ENCODE data around the gene ZNF608. TPM values are rescaled to one million over a fixed set of nuclear protein-coding genes. Genes with fewer than 3 reads are reported as not detected.

Gene ZNF608
- total RNA-seq, 2 experiments from 2014 or later = 22.6 to 58.8 TPM

GRCh38 chr5:124742983-124743601 lies 3.3 kb downstream of the ZNF608 start:
- H3K79me2 ChIP-seq (ENCODE audit: insufficient read depth, low read depth, low read length) = peaks cover 92% of the 10 kb centered on the region
- no peaks in the 10 kb centered on the region for H3K9me2 ChIP-seq (ENCODE audit: insufficient read depth, low read length)
- no peaks in the 10 kb centered on the region for H4K20me1 ChIP-seq (ENCODE audit: insufficient read depth, low read length)
- peak overlapping the region; percentile 94 for H3K4me2 ChIP-seq (ENCODE audit: low read length)
- ChIA-PET CTCF (ENCODE audit: unreplicated experiment) (no interaction called here), POLR2A (interaction anchor here (0.5 to 9.7 kb wide), 8 partner anchors 25 to 262 kb away, joined by 3 to 132 read pairs (median 4); no protein-coding TSS in a partner anchor)
- TF ChIP-seq CTCF (conservative IDR thresholded peaks at IDR 0.05; ENCODE audit: low read length) (no peak), EZH2phosphoT487 (IDR thresholded peaks at IDR 0.05; ENCODE audit: borderline replicate concordance, low read depth, low read length) (no peak)
- H3K9me3 ChIP-seq (ENCODE audit: low read length) = no peaks in the 10 kb centered on the region
- intact Hi-C loops (cut with micrococcal nuclease; ENCODE audit: unreplicated experiment) = loop anchor here (1.0 to 10.0 kb wide), 6 partner anchors 93 to 1862 kb away; partner anchors contain the start of gene PHAX
- H3K4me3 ChIP-seq (ENCODE audit: low read depth, low read length, poor library complexity, severe bottlenecking) = peak overlapping the region; percentile 85
- peak; percentile 50 for DNase-seq (ENCODE audit: low spot score)
- TSS peak; percentile 10 for BruUV-seq (replicated peaks)
- no peaks in the 10 kb centered on the region for H3K36me3 ChIP-seq (ENCODE audit: insufficient read depth, low read length)
- peak overlapping the region; percentile 97 for H3K27ac ChIP-seq (ENCODE audit: low read depth, low read length, poor library complexity, severe bottlenecking)
- peaks cover 40% of the 10 kb centered on the region for H3K4me1 ChIP-seq (ENCODE audit: insufficient read depth, low read length, poor library complexity, severe bottlenecking)
- peak overlapping the region; percentile 29; the same call in 1 of the 2 replicates for H2AFZ ChIP-seq (ENCODE audit: low read length)

GRCh38 chr5:124742521-124742920 lies 3.9 kb downstream of the ZNF608 start:
- Histone ChIP-seq H2AFZ (ENCODE audit: low read length) (peak overlapping the region; percentile 29; the same call in 1 of the 2 replicates), H3K79me2 (ENCODE audit: insufficient read depth, low read depth, low read length) (peaks cover 92% of the 10 kb centered on the region), H3K4me2 (ENCODE audit: low read length) (peak overlapping the region; percentile 94), H3K4me3 (ENCODE audit: low read depth, low read length, poor library complexity, severe bottlenecking) (peak overlapping the region; percentile 85), H4K20me1 (ENCODE audit: insufficient read depth, low read length) (no peaks in the 10 kb centered on the region), H3K9me3 (ENCODE audit: low read length) (no peaks in the 10 kb centered on the region), H3K36me3 (ENCODE audit: insufficient read depth, low read length) (no peaks in the 10 kb centered on the region), H3K4me1 (ENCODE audit: insufficient read depth, low read length, poor library complexity, severe bottlenecking) (peaks cover 46% of the 10 kb centered on the region), H3K27ac (ENCODE audit: low read depth, low read length, poor library complexity, severe bottlenecking) (peak overlapping the region; percentile 97), H3K9me2 (ENCODE audit: insufficient read depth, low read length) (no peaks in the 10 kb centered on the region)
- POLR2A ChIA-PET = interaction anchor here (0.5 to 9.7 kb wide), 9 partner anchors 18 to 458 kb away, joined by 3 to 132 read pairs (median 4); no protein-coding TSS in a partner anchor
- no TSS peak for BruUV-seq (replicated peaks)
- intact Hi-C loops (cut with micrococcal nuclease; ENCODE audit: unreplicated experiment) = loop anchor here (5.0 to 10.0 kb wide), 5 partner anchors 290 to 1862 kb away; partner anchors contain the start of gene PHAX
- TF ChIP-seq EZH2phosphoT487 (IDR thresholded peaks at IDR 0.05; ENCODE audit: borderline replicate concordance, low read depth, low read length) = no peak
- TF ChIP-seq CTCF (conservative IDR thresholded peaks at IDR 0.05; ENCODE audit: low read length) = no peak
- no peak for DNase-seq (ENCODE audit: low spot score)
- CTCF ChIA-PET (ENCODE audit: unreplicated experiment) = no interaction called here
